SK-N-SH treated with all-trans-retinoic acid at 6 μM for 48 hours (cell line): ENCODE data around the gene MLX.
"Not testable (repeated sequence)": the region's sequence is repeated elsewhere in the genome, so short reads cannot be mapped to it uniquely, and the experiment has no call there.

Source experiments
- ATAC-seq: fragments of 200-7000 bp; cut with Tn5 transposase; 3 replicates; pipeline ENCODE4 v1.9.1; 2020; ENCODE audit warnings: mild to moderate bottlenecking, moderate library complexity
- ARNTL ChIP-seq: fragments of 450-650 bp; formaldehyde crosslinking; IDR thresholded peaks from 2 replicates; pipeline ENCODE4 v1.5.0; 2020; ENCODE audit warnings: low read depth, mild to moderate bottlenecking, moderate library complexity, borderline replicate concordance
- BACH2 ChIP-seq: fragments of 250-450 bp; sonication (Bioruptor Pico); IDR thresholded peaks from 2 replicates; pipeline ENCODE4 v1.9.0; 2021; ENCODE audit warnings: mild to moderate bottlenecking, borderline replicate concordance
- CREB5 ChIP-seq: fragments of 250-450 bp; sonication (Bioruptor Pico); IDR thresholded peaks from 2 replicates; pipeline ENCODE4 v1.5.1; 2020; ENCODE audit warnings: low read depth, mild to moderate bottlenecking, moderate library complexity
- CSDC2 ChIP-seq: fragments of 250-450 bp; sonication (Bioruptor Pico); IDR thresholded peaks from 2 replicates; pipeline ENCODE4 v1.5.0; 2020; ENCODE audit warnings: mild to moderate bottlenecking, moderate library complexity
- ESRRG ChIP-seq: fragments of 250-450 bp; sonication (Bioruptor Pico); IDR thresholded peaks from 2 replicates; pipeline ENCODE4 v1.6.1; 2021; ENCODE audit warnings: mild to moderate bottlenecking
- GLIS3 ChIP-seq: fragments of 250-450 bp; sonication (Bioruptor Pico); IDR thresholded peaks from 2 replicates; pipeline ENCODE4 v1.5.0; 2020; ENCODE audit warnings: mild to moderate bottlenecking, moderate library complexity
- ISL1 ChIP-seq: fragments of 250-450 bp; sonication (Bioruptor Pico); IDR thresholded peaks from 2 replicates; pipeline ENCODE4 v2.1.2; 2022; ENCODE audit warnings: mild to moderate bottlenecking, moderate library complexity
- OSR1 ChIP-seq: fragments of 250-450 bp; sonication (Bioruptor Pico); IDR thresholded peaks from 2 replicates; pipeline ENCODE4 v1.8.0; 2022; ENCODE audit warnings: moderate library complexity, mild to moderate bottlenecking, inconsistent platforms
- POU6F1 ChIP-seq: fragments of 250-450 bp; sonication (Bioruptor Pico); IDR thresholded peaks from 2 replicates; pipeline ENCODE4 v1.8.0; 2021; ENCODE audit warnings: low read depth, mild to moderate bottlenecking, moderate library complexity, borderline replicate concordance
- PPARA ChIP-seq: fragments of 250-450 bp; sonication (Bioruptor Pico); IDR thresholded peaks from 2 replicates; pipeline ENCODE4 v1.5.0; 2020; ENCODE audit warnings: mild to moderate bottlenecking, borderline replicate concordance
- RARB ChIP-seq: fragments of 250-450 bp; sonication (Bioruptor Pico); IDR thresholded peaks from 2 replicates; pipeline ENCODE4 v1.8.0; 2021; ENCODE audit warnings: mild to moderate bottlenecking, moderate library complexity
- SNAI2 ChIP-seq: fragments of 250-450 bp; sonication (Bioruptor Pico); IDR thresholded peaks from 2 replicates; pipeline ENCODE4 v1.5.0; 2020; ENCODE audit warnings: mild to moderate bottlenecking, moderate library complexity
- TCF4 ChIP-seq: fragments of 250-450 bp; sonication (Bioruptor Pico); IDR thresholded peaks from 2 replicates; pipeline ENCODE4 v1.8.0; 2021; ENCODE audit warnings: mild to moderate bottlenecking, moderate library complexity, borderline replicate concordance
- TOX ChIP-seq: fragments of 250-450 bp; sonication (Bioruptor Pico); IDR thresholded peaks from 2 replicates; pipeline ENCODE4 v1.8.0; 2021; ENCODE audit warnings: mild to moderate bottlenecking, moderate library complexity, borderline replicate concordance
- ZC3H10 ChIP-seq: fragments of 250-450 bp; sonication (Bioruptor Pico); IDR thresholded peaks from 2 replicates; pipeline ENCODE4 v1.5.1; 2021; ENCODE audit warnings: mild to moderate bottlenecking, moderate library complexity
- ZFP3 ChIP-seq: fragments of 250-450 bp; sonication (Bioruptor Pico); IDR thresholded peaks from 2 replicates; pipeline ENCODE4 v1.5.0; 2020; ENCODE audit warnings: mild to moderate bottlenecking, moderate library complexity
- ZFP30 ChIP-seq: fragments of 450-650 bp; formaldehyde crosslinking; IDR thresholded peaks from 2 replicates; pipeline ENCODE4 v1.5.0; 2022; ENCODE audit warnings: mild to moderate bottlenecking, moderate library complexity
- ZNF565 ChIP-seq: fragments of 450-650 bp; formaldehyde crosslinking; conservative IDR thresholded peaks from 2 replicates; pipeline ENCODE4 v1.5.0; 2020; ENCODE audit warnings: low read depth, mild to moderate bottlenecking, moderate library complexity
- ZNF70 ChIP-seq: fragments of 450-650 bp; formaldehyde crosslinking; IDR thresholded peaks from 2 replicates; pipeline ENCODE4 v1.5.0; 2020; ENCODE audit warnings: mild to moderate bottlenecking, moderate library complexity
- ZNF8 ChIP-seq: fragments of 450-650 bp; formaldehyde crosslinking; IDR thresholded peaks from 2 replicates; pipeline ENCODE4 v1.5.0; 2020; ENCODE audit warnings: mild to moderate bottlenecking, moderate library complexity
- TF ChIP-seq, protein P1 (sequence below): fragments of 250-450 bp; sonication (Bioruptor Pico); IDR thresholded peaks from 2 replicates; pipeline ENCODE4 v1.5.1; 2021; ENCODE audit warnings: mild to moderate bottlenecking, moderate library complexity
- TF ChIP-seq, protein P2 (sequence below): fragments of 250-450 bp; sonication (Bioruptor Pico); IDR thresholded peaks from 2 replicates; pipeline ENCODE4 v1.8.0; 2020; ENCODE audit warnings: mild to moderate bottlenecking, moderate library complexity, borderline replicate concordance

The MLX gene

DNA sequence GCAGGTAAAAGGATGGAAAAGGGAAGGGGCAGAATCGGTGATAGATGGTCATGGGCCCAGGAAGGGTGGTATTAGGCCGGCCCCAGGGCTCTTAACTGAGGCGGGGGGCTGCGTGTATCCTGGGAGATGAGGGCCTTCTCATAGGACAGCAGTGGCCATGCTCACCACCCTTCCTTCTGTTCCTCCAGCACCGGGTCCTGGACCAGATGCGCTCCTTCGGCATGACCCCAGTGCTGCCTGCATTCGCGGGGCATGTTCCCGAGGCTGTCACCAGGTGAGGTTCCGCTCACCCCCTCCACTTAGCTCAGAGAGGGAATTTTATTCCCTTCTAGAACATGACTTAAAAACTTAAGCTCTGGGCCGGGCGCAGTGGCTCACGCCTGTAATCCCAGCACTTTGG lies 28.4 kb upstream of the MLX start:
- TF ChIP-seq ZC3H10 (CRISPR knock-in tag): no peak
- no peak for TF ChIP-seq ZFP30
- no peak for ATAC-seq

GRCh38 chr17:42540558-42540957 lies 26.3 kb upstream of the MLX start:
- not testable (repeated sequence) for ATAC-seq

DNA sequence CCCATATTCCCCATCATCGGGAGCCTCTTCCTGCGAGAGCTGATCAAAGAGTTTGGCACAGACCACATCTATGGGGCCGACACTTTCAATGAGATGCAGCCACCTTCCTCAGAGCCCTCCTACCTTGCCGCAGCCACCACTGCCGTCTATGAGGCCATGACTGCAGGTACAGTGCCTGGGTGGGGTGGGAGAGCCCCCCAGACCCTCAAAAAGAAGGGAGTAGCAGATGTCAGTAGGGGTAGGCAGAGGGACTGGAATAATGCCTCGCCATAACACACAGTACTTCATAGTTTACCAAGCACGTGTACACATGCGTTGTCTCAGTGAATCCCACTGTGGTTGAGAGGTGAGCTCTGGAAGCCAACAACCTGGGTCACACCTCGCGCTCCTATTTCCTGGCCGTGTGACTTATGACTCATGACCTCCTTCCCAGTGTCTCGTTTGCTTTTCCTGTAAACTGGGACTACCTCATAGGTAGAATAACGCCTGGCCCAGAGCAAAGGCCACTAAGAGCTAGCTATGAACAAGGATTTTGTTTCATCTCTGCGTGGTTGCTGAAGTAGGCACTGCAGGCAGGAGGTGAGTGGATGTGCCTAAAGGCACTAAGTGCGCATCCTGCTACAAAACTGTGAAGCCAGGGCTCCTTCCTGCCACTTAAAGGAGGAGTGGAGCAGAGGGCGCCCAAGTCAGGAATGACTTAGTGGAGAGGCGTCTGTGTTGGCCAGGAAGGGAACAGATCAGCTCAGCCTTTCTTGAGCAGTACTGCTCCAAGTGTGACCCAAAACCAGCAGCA lies 25.7 kb upstream of the MLX start:
- no peak for ATAC-seq
- no peak for TF ChIP-seq ESRRG (CRISPR knock-in tag)

DNA sequence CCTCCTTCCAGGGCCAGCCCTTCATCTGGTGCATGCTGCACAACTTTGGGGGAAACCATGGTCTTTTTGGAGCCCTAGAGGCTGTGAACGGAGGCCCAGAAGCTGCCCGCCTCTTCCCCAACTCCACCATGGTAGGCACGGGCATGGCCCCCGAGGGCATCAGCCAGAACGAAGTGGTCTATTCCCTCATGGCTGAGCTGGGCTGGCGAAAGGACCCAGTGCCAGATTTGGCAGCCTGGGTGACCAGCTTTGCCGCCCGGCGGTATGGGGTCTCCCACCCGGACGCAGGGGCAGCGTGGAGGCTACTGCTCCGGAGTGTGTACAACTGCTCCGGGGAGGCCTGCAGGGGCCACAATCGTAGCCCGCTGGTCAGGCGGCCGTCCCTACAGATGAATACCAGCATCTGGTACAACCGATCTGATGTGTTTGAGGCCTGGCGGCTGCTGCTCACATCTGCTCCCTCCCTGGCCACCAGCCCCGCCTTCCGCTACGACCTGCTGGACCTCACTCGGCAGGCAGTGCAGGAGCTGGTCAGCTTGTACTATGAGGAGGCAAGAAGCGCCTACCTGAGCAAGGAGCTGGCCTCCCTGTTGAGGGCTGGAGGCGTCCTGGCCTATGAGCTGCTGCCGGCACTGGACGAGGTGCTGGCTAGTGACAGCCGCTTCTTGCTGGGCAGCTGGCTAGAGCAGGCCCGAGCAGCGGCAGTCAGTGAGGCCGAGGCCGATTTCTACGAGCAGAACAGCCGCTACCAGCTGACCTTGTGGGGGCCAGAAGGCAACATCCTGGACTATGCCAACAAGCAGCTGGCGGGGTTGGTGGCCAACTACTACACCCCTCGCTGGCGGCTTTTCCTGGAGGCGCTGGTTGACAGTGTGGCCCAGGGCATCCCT lies 23.5 kb upstream of the MLX start:
- TF ChIP-seq SNAI2 (CRISPR knock-in tag) (no peak), PPARA (no peak), ISL1 (CRISPR knock-in tag) (no peak), POU6F1 (no peak), TCF4 (CRISPR knock-in tag) (no peak), ESRRG (CRISPR knock-in tag) (no peak), TOX (no peak), ZFP30 (no peak), CREB5 (CRISPR knock-in tag) (no peak), GLIS3 (CRISPR knock-in tag) (no peak), BACH2 (CRISPR knock-in tag) (no peak), CSDC2 (no peak)
- TF ChIP-seq, protein P1, sequence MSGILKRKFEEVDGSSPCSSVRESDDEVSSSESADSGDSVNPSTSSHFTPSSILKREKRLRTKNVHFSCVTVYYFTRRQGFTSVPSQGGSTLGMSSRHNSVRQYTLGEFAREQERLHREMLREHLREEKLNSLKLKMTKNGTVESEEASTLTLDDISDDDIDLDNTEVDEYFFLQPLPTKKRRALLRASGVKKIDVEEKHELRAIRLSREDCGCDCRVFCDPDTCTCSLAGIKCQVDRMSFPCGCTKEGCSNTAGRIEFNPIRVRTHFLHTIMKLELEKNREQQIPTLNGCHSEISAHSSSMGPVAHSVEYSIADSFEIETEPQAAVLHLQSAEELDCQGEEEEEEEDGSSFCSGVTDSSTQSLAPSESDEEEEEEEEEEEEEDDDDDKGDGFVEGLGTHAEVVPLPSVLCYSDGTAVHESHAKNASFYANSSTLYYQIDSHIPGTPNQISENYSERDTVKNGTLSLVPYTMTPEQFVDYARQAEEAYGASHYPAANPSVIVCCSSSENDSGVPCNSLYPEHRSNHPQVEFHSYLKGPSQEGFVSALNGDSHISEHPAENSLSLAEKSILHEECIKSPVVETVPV (CRISPR knock-in tag): no peak
- TF ChIP-seq, all 23 proteins: peak for 0
- no peak for ATAC-seq

- ATAC-seq: no peak
- TF ChIP-seq ARNTL (no peak), ISL1 (CRISPR knock-in tag) (no peak), ZNF8 (CRISPR knock-in tag) (no peak), CREB5 (CRISPR knock-in tag) (no peak), RARB (no peak), PPARA (no peak), GLIS3 (CRISPR knock-in tag) (no peak), OSR1 (CRISPR knock-in tag) (no peak), ZNF70 (no peak), ZNF565 (CRISPR knock-in tag) (no peak), TCF4 (CRISPR knock-in tag) (no peak), CSDC2 (no peak), SNAI2 (CRISPR knock-in tag) (no peak), ZFP3 (CRISPR knock-in tag) (no peak)
- TF ChIP-seq, protein P1 (CRISPR knock-in tag): no peak
- TF ChIP-seq, protein P2, sequence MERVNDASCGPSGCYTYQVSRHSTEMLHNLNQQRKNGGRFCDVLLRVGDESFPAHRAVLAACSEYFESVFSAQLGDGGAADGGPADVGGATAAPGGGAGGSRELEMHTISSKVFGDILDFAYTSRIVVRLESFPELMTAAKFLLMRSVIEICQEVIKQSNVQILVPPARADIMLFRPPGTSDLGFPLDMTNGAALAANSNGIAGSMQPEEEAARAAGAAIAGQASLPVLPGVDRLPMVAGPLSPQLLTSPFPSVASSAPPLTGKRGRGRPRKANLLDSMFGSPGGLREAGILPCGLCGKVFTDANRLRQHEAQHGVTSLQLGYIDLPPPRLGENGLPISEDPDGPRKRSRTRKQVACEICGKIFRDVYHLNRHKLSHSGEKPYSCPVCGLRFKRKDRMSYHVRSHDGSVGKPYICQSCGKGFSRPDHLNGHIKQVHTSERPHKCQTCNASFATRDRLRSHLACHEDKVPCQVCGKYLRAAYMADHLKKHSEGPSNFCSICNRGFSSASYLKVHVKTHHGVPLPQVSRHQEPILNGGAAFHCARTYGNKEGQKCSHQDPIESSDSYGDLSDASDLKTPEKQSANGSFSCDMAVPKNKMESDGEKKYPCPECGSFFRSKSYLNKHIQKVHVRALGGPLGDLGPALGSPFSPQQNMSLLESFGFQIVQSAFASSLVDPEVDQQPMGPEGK: no peak
Measured at GRCh38 chr17:42544874-42545283, 22.0 kb upstream of the MLX start.
